ENCODE data around the gene SNED1. TPM values are rescaled to one million over a fixed set of nuclear protein-coding genes. Genes with fewer than 3 reads are reported as not detected.

Gene SNED1
- total RNA-seq, 1 experiment from 2014 or later: not detected

GRCh38 chr2:240953426-240954410 lies 44.7 kb upstream of the SNED1 start:
- no peaks in the 10 kb centered on the region for H3K4me1 ChIP-seq
- Mint-ChIP-seq H3K27ac (ENCODE audit: unreplicated experiment) (no peak overlapping the region), H3K4me3 (ENCODE audit: unreplicated experiment) (no peak overlapping the region), H3K9me3 (ENCODE audit: unreplicated experiment) (no peaks in the 10 kb centered on the region), H3K27me3 (ENCODE audit: insufficient read depth, unreplicated experiment) (peaks cover 4% of the 10 kb centered on the region), H3K36me3 (ENCODE audit: insufficient read depth, unreplicated experiment) (no peaks in the 10 kb centered on the region), H3K4me1 (ENCODE audit: low read depth, unreplicated experiment) (no peaks in the 10 kb centered on the region)
- H3K27me3 ChIP-seq (replicated peaks; ENCODE audit: control insufficient read depth, insufficient read depth, low read length): no peaks in the 10 kb centered on the region
- no peaks in the 10 kb centered on the region for H3K36me3 ChIP-seq (ENCODE audit: control insufficient read depth, insufficient read depth, low read length)
- H3K4me3 ChIP-seq (ENCODE audit: low read depth, low read length): no peak overlapping the region
- intact Hi-C loops (cut with micrococcal nuclease; ENCODE audit: unreplicated experiment): no loop called here
- no peaks in the 10 kb centered on the region for H3K9me3 ChIP-seq
- no TSS peak for BruUV-seq (replicated peaks)
- no peak for TF ChIP-seq CTCF (IDR thresholded peaks at IDR 0.05; ENCODE audit: insufficient read depth in 1 of 2, low read depth in 1 of 2, low read length in 1 of 2, severe bottlenecking in 1 of 2, unreplicated experiment in 1 of 2)
- no peak for DNase-seq
- CTCF ChIA-PET: no interaction called here
- POLR2A ChIA-PET: no interaction called here

- Mint-ChIP-seq H3K4me3 (ENCODE audit: unreplicated experiment) (no peak overlapping the region), H3K4me1 (ENCODE audit: low read depth, unreplicated experiment) (no peaks in the 10 kb centered on the region), H3K9me3 (ENCODE audit: unreplicated experiment) (no peaks in the 10 kb centered on the region), H3K27me3 (ENCODE audit: insufficient read depth, unreplicated experiment) (peaks cover 4% of the 10 kb centered on the region), H3K36me3 (ENCODE audit: insufficient read depth, unreplicated experiment) (no peaks in the 10 kb centered on the region), H3K27ac (ENCODE audit: unreplicated experiment) (no peak overlapping the region)
- DNase-seq: no peak
- no peak for TF ChIP-seq CTCF (IDR thresholded peaks at IDR 0.05; ENCODE audit: insufficient read depth in 1 of 2, low read depth in 1 of 2, low read length in 1 of 2, severe bottlenecking in 1 of 2, unreplicated experiment in 1 of 2)
- BruUV-seq (replicated peaks): no TSS peak
- intact Hi-C loops (cut with micrococcal nuclease; ENCODE audit: unreplicated experiment): no loop called here
- H3K4me1 ChIP-seq: no peaks in the 10 kb centered on the region
- ChIA-PET POLR2A (no interaction called here), CTCF (interaction anchor here (0.6 kb wide), 1 partner anchor 105 kb away, joined by 3 read pairs; no protein-coding TSS in a partner anchor)
- no peaks in the 10 kb centered on the region for H3K36me3 ChIP-seq (ENCODE audit: control insufficient read depth, insufficient read depth, low read length)
- no peaks in the 10 kb centered on the region for H3K9me3 ChIP-seq
- H3K27me3 ChIP-seq (replicated peaks; ENCODE audit: control insufficient read depth, insufficient read depth, low read length): no peaks in the 10 kb centered on the region
- H3K4me3 ChIP-seq (ENCODE audit: low read depth, low read length): no peak overlapping the region
Measured at GRCh38 chr2:240954436-240955305, 43.7 kb upstream of the SNED1 start.
